HG02884 (cell line): Measurements from ENCODE around the gene GPRIN1.
"Not testable (repeated sequence)": the region's sequence is repeated elsewhere in the genome, so short reads cannot be mapped to it uniquely, and the experiment has no call there.

Experiments
- ATAC-seq: cut with Tn5 transposase; IDR thresholded peaks from one replicate; pipeline ENCODE4 v1.9.1; 2021; ENCODE audit warnings: mild to moderate bottlenecking, moderate library complexity; ENCODE audit not compliant: unreplicated experiment

GPRIN1 gene

GRCh38 chr5:176575488-176576422, 34.2 kb downstream of the GPRIN1 start:
- no peak for ATAC-seq

- no peak for ATAC-seq
These were observed 34.9 kb downstream of the GPRIN1 start for GRCh38 chr5:176575066-176575465.

- no peak for ATAC-seq
These were observed 35.7 kb downstream of the GPRIN1 start for GRCh38 chr5:176574297-176574591.

GRCh38 chr5:176573564-176574296, 36.2 kb downstream of the GPRIN1 start:
- peak; percentile 66 for ATAC-seq

DNA sequence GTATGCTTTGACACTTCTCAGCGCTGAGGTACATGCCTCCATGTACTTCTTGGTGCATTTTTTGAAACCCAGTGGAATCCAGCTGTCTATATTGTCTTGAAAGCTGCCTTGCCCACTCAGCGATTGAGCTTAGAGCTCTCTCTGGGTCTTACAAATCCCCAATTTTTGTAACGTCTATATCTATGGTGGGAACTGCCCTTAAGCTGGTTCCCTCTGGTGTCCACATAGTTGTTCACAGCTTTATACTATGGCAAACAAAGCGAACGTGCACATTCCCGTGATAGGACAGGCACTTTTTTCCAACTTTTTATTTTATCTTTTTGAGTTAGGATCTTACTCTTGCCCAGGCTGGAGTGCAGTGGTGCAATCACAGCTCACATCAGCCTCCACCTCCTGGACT, 39.9 kb downstream of the GPRIN1 start:
- ATAC-seq: no peak

GRCh38 chr5:176568657-176569056, 41.3 kb downstream of the GPRIN1 start:
- ATAC-seq: no peak

GRCh38 chr5:176565760-176566288, 44.1 kb downstream of the GPRIN1 start:
- no peak for ATAC-seq

DNA sequence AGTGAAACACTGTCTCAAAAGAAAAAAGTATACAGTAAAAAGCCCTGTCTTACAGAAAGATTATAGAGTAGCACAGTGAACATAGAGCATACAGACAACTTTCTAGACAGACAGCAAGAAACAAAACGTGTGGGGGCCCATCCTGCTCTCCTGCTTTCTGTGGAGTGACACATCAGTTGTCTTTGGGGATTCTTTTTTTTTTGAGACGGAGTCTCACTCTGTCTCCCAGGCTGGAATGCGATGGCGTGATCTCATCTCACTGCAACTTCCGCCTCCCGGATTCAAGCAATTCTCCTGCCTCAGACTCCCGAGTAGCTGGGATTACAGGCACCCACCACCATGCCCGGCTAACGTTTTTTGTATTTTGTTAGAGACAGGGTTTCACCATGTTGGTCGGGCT, 46.0 kb downstream of the GPRIN1 start:
- ATAC-seq: no peak

GRCh38 chr5:176562189-176562588, 47.8 kb downstream of the GPRIN1 start:
- ATAC-seq: no peak

DNA sequence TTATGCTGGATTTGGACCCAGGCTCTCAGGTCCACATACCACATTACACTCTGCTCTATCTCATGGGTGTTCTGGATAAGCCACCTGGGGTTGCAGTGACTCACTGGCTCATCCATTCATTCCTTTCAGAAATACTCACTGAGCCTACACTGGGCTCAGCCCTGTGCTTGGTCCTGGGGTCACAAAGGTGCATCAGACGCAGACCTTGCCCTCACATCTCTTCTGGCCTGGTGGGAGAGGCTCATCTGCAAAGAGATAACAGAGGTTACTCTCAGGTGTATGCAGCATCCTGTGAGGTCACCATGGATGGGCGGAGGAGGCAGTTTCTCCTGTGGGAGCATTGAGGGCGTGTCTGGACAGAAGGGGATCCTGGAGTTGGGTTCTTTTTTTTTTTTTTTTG, 48.7 kb downstream of the GPRIN1 start:
- no peak for ATAC-seq

DNA sequence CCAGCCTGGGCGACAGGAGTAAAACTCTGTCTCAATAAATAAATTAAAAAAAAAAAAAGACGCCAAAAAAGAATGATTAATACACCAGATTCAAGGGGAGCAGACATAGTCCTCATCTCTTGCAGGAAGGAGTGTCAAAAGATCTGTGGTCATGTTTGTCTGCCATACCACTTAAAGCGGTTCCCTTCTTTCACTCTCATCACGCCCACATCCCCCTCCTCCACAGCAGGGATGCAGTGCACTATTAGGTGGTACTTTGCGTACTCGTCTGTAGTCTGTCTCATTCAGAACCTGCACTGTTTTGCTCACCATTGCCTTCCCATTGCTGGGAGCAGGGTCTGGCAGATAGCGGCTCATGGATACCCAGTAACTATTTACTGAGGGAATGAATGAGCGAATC, 49.6 kb downstream of the GPRIN1 start:
- no peak for ATAC-seq

GRCh38 chr5:176559683-176560082, 50.3 kb downstream of the GPRIN1 start:
- no peak for ATAC-seq

- ATAC-seq: no peak
These were observed 52.1 kb downstream of the GPRIN1 start for GRCh38 chr5:176557846-176558245.

GRCh38 chr5:176553260-176554085, 56.5 kb downstream of the GPRIN1 start:
- ATAC-seq: no peak

- ATAC-seq: no peak
These were observed 57.6 kb downstream of the GPRIN1 start for GRCh38 chr5:176552332-176552869.

- not testable (repeated sequence) for ATAC-seq
These were observed 59.0 kb downstream of the GPRIN1 start for GRCh38 chr5:176550937-176551336.

DNA sequence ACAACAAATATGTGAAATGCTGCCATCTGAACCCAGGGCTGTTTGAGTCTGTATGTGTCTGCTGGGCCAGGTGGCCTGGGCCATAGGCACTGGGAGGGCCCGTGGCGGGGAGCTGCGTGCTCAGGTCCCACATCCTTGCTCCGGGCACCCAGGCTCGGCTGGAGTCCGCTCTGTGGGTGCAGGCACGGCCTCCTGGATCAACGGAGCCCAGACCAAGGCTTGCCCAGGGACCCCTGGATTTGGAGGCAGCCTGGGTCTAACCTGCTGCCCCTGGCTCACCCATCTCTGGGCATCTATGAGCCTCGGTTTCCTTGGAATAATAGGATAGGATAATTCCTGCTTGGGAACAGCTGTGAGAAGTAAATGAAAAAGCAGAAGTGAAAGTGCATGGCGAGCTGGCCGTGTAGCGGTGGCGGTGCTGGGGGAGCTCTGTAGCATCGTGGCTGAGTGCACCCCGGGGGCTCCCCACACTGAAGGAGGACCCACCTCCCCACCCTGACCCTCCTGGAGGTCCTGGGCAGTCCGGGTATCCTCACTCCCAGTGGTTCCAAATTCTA, 59.6 kb downstream of the GPRIN1 start:
- ATAC-seq: no peak

GRCh38 chr5:176549871-176550270, 60.1 kb downstream of the GPRIN1 start:
- no peak for ATAC-seq

GRCh38 chr5:176548967-176549444, 61.0 kb downstream of the GPRIN1 start, which contains the start of gene CDHR2:
Gene CDHR2 (plus strand): TSS chr5:176549342. CDS start chr5:176565353, 16,011 bp downstream.
- no peak for ATAC-seq

DNA sequence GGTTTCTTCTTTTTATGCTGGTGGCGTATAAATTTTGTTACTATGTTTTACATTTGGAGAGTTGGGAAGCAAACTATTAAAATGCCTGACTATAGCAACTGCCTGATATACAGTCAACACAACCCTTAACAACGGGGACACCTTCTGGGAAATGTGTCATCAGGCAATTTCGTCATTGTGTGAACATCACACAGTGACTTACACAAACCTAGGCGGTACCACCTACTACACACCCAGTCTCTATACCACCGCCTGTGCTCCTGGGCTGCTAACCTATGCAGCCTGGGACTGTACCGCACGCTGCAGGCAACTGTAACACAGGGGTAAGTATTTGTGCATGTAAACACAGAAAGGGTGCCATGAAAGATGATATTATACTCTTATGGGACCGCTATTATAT, 62.2 kb downstream of the GPRIN1 start:
- no peak for ATAC-seq
